GM12873 (cell line): ENCODE data around the gene ABTB2.

Source experiments
- TF ChIP-seq, protein P1 (sequence below): IDR thresholded peaks from 2 replicates; pipeline ENCODE4 v1.5.1; 2012; ENCODE audit warnings: low read depth, mild to moderate bottlenecking, moderate library complexity, low read length, control low read depth; ENCODE audit not compliant: insufficient read depth; ENCODE audit errors: missing control alignments

ABTB2 gene

DNA sequence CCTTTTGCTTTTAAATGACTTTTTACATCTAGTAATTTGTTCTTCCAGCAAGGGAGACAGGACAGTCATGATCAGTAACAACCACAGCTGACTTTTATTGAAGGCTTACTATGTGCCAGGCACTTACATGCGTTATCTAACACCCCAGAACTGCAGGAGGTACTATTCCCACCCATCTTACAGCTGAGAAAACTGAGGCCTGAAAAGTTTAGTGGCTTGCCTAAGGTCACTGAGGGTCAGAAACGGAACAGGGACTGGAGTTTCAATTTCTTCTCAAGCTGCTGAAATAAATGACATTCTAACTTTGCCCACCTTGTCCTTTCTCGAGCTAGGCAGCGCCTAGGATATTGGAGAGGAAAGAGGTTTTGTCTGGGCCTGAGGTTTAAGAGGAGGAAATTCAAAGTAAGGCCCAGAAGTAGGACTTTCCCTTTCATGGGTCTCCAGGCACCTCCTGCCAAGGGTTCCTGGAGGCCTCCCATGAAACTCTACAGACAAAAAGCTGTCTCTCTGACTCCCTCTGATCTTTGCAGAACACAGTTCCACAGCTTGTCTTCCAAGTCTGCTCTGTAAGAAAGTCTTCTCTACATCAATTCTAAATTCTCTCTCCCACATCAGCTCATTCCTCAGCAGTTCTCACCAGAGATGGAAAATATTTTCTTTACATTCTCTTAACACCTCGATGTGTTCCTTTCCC, 150.2 kb downstream of the ABTB2 start:
- TF ChIP-seq, protein P1, sequence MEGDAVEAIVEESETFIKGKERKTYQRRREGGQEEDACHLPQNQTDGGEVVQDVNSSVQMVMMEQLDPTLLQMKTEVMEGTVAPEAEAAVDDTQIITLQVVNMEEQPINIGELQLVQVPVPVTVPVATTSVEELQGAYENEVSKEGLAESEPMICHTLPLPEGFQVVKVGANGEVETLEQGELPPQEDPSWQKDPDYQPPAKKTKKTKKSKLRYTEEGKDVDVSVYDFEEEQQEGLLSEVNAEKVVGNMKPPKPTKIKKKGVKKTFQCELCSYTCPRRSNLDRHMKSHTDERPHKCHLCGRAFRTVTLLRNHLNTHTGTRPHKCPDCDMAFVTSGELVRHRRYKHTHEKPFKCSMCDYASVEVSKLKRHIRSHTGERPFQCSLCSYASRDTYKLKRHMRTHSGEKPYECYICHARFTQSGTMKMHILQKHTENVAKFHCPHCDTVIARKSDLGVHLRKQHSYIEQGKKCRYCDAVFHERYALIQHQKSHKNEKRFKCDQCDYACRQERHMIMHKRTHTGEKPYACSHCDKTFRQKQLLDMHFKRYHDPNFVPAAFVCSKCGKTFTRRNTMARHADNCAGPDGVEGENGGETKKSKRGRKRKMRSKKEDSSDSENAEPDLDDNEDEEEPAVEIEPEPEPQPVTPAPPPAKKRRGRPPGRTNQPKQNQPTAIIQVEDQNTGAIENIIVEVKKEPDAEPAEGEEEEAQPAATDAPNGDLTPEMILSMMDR = no peak

GRCh38 chr11:34206407-34207300, 151.2 kb downstream of the ABTB2 start:
- TF ChIP-seq, protein P1 = no peak

GRCh38 chr11:34205326-34206035, 152.3 kb downstream of the ABTB2 start:
- TF ChIP-seq, protein P1 = no peak

DNA sequence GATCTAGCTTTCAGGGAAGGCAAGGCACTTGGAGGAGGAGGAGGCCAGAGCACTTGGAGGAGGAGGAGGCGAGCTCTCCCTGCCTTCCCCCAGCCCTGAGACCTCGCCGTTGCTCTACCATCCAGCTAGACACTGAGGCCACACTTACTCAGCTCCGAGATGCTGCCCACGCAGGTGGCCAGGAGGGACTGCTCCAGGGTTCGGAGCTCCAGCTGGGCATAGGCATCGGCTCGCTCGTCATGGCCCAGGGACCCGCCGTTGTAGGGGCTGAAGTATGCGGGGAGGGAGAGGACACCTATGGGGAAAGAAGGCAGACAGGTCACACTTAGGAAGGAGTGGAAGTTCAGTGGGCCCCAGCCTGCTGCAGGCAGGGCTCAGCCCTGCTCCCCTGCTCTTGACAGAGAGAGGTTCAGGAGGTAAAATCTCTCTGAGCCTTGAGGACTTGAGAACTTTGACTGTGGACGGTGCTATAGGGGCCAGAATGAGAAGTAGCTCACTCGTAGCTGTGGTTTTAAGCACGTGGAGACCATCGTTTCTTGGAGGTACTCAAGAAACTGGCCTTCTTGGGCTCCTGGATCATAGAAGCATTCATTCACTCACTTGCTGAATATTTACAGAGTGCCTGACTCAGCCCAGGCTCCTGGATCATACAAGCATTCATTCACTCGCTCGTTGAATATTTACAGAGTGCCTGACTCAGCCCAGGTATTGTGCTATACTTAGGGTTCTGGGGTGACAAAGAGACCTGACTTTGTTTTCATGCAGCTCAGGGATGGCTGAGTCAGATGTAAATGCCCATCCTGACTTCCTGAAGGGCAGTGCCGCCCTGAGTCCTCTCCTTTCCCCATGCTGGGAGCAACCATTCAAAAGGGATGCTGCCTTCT, 153.2 kb downstream of the ABTB2 start:
- TF ChIP-seq, protein P1 = no peak

DNA sequence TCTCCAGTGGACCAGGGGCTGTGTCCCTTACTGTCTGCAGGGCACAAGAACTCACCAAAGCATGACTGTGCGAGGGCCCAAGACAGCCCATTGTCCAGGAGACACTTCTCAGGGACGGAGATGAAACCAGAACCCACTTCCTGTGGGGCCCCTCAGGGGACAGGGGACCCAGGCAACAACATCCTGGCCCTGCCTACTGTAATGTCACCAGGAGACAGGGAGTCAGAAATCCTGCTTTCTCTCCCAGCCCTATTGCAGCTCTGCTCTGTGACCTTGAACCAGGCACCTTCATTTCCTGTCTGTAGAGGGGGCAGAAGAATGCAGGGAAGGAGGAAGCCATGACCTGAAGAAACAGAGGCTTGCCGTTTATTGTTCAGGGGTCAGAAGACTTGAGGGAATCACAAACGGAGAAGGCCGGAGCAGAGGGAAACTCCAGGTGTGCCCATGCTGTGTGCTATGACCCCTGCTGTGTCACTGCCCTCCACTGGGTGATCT, 154.4 kb downstream of the ABTB2 start:
- TF ChIP-seq, protein P1 = no peak

- TF ChIP-seq, protein P1 = no peak
These were observed 156.7 kb downstream of the ABTB2 start for GRCh38 chr11:34201129-34201528.
